ENCODE measurements around the gene SLCO2A1. TPM values are rescaled to one million over a fixed set of nuclear protein-coding genes. Genes with fewer than 3 reads are reported as not detected.

The SLCO2A1 gene
- total RNA-seq, 2 donors from 2014 or later: 26.3 to 34.8 TPM

DNA sequence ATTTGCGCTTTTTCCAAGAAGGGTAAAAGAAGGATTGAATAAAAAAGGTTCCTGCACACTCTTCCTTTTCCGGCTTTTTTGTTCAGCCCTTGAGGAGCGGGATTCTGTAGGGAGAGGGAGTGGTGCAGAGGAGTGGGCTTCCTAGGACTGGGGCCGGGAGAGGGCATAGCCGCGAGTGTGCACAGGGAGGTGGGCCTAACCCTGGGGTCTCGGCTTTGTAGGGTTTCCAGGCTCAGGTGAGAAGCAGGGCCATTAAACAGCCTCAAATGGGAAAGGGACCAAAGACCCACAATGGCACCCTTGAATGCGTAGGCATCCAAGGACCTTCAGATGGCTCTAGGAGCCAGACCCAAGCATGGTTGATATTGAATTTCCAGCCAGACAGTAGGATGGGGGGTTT is 98.6 kb downstream of the SLCO2A1 start:
- Histone ChIP-seq H3K27me3 (no peaks in the 10 kb centered on the region), H3K9me3 (no peaks in the 10 kb centered on the region), H3K9ac (ENCODE audit: low read depth in 2 of 2, low read length in 2 of 2) (no peak overlapping the region), H3K4me3 (no peak overlapping the region), H3K27ac (no peak overlapping the region), H3K36me3 (no peaks in the 10 kb centered on the region), H3K4me1 (peaks cover 6% of the 10 kb centered on the region)
- no peak for DNase-seq
- intact Hi-C loops (cut with DNase I): loop anchor here (2.0 to 5.0 kb wide), 2 partner anchors 130 to 281 kb away; no protein-coding TSS in a partner anchor
- TF ChIP-seq, protein P1, sequence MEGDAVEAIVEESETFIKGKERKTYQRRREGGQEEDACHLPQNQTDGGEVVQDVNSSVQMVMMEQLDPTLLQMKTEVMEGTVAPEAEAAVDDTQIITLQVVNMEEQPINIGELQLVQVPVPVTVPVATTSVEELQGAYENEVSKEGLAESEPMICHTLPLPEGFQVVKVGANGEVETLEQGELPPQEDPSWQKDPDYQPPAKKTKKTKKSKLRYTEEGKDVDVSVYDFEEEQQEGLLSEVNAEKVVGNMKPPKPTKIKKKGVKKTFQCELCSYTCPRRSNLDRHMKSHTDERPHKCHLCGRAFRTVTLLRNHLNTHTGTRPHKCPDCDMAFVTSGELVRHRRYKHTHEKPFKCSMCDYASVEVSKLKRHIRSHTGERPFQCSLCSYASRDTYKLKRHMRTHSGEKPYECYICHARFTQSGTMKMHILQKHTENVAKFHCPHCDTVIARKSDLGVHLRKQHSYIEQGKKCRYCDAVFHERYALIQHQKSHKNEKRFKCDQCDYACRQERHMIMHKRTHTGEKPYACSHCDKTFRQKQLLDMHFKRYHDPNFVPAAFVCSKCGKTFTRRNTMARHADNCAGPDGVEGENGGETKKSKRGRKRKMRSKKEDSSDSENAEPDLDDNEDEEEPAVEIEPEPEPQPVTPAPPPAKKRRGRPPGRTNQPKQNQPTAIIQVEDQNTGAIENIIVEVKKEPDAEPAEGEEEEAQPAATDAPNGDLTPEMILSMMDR (IDR thresholded peaks at IDR 0.05): no peak

DNA sequence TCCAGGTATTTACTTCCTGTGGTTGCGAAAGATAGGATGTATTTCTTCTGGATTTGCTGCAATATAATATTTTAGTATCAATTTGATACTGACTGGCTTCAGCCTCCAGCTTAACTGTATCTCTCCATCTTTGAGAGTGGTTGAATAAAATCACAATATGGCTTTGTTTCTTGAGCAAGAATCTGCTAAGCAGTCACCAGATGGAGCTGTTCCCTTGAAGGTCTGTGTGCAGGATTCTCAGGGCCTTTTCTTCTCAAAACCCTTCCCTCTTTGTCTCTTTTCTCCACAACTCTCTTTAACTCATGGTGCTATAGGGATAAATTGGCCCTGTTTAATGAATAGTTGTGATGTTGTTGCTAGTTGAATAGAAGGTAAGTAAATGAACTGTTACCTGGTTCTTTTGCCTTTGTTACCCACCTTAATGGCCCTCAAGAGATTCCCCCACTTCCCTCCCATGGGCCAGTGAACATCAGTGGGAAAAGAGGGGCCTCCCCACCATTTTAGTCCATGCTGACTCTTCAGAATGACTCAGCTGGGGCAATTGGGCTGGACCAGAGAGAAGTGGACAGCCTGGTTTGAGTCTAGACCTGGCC is 99.3 kb downstream of the SLCO2A1 start:
- H3K9me3 ChIP-seq: no peaks in the 10 kb centered on the region
- H3K4me1 ChIP-seq: peaks cover 6% of the 10 kb centered on the region
- no peaks in the 10 kb centered on the region for H3K36me3 ChIP-seq
- H3K9ac ChIP-seq (ENCODE audit: low read depth in 2 of 2, low read length in 2 of 2): no peak overlapping the region
- H3K4me3 ChIP-seq: no peak overlapping the region
- TF ChIP-seq, protein P1 (IDR thresholded peaks at IDR 0.05): peak; percentile 34
- intact Hi-C loops (cut with DNase I): loop anchor here (2.0 to 5.0 kb wide), 2 partner anchors 130 to 282 kb away; no protein-coding TSS in a partner anchor
- DNase-seq: peak; percentile 30
- H3K27ac ChIP-seq: no peak overlapping the region
- no peaks in the 10 kb centered on the region for H3K27me3 ChIP-seq

DNA sequence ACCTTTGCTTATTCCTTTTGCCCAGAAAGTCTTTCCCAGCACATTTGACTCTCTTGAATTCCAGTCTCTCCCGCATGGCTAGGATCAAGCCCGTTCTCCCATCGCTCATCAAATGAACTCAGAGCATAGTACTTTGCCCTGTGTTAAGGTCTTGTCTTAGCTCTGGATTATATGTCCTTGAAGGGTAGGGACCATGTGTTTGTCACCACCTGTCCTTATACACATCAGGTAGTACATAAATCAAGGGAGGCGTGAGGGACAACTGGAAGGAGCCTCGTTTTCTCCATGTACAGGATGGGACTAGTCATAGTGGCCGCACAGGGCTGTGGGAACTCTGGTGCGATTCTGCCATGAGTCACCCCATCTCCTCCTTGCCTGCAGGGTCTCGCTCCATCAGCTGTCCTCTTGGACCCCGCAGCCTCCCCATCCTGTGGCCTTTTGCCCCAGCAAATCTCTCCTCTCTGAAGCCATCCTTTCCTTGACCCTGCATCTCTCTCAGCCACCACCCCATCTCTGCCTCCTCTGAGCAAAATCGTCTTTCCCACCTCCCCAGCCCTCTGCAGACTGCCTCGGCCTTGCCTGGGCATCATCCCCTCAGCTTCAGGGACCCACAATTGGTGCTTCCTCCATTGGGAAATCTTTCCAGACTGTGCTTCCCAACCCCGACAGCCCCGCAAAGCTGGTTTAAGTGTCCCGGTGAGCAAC is 100.7 kb downstream of the SLCO2A1 start:
- H3K27me3 ChIP-seq: no peaks in the 10 kb centered on the region
- no peaks in the 10 kb centered on the region for H3K36me3 ChIP-seq
- DNase-seq: peak; percentile 12
- no peaks in the 10 kb centered on the region for H3K4me1 ChIP-seq
- H3K4me3 ChIP-seq: no peak overlapping the region
- TF ChIP-seq, protein P1 (IDR thresholded peaks at IDR 0.05): no peak
- no peaks in the 10 kb centered on the region for H3K9me3 ChIP-seq
- no peak overlapping the region for H3K27ac ChIP-seq
- H3K9ac ChIP-seq (ENCODE audit: low read depth in 2 of 2, low read length in 2 of 2): no peak overlapping the region
- intact Hi-C loops (cut with DNase I): loop anchor here (2.0 to 10.0 kb wide), 3 partner anchors 110 to 1204 kb away; partner anchors contain the start of genes NPHP3 and TOPBP1

DNA sequence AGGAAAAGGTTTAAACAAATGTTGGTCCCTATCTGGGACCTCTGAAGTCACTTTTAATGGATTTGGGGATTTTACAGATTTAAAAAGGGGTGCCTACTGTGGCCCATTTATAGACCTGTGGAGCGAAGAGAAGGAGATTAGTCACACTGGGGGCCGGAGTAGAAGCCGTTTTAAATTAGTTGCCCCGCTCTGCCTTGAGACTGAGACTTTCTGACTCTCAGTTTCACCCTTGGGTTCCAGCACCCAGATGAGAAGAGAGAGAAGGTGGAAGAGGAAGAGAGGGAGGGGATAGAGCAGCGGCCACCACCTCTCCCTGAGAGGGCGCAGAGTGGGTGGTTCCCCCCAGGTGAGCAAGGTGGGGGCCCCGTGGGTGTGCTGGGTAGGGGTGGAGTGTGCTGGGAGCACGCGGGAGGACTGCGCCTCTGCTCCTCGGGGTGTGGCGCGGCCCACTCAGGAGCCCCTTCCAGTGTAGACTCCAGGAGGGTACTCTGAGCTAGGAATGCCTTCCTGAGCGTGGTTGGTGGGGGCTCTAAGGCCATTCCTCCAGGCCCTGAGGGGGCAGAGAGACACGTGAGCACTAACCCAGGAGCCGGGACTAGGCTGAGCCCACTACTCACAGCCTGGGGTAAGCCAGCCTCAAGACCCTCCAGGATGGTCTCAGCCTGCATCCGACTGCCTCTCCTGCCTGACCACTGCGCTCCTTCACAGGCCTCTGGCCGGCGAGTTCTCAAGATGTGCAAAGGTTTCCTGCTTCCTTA is 101.4 kb downstream of the SLCO2A1 start:
- Histone ChIP-seq H3K27me3 (no peaks in the 10 kb centered on the region), H3K27ac (no peak overlapping the region), H3K36me3 (no peaks in the 10 kb centered on the region), H3K4me3 (no peak overlapping the region), H3K9me3 (no peaks in the 10 kb centered on the region), H3K9ac (ENCODE audit: low read depth in 2 of 2, low read length in 2 of 2) (peak overlapping the region in 1 of 2 donors; percentile 47), H3K4me1 (no peaks in the 10 kb centered on the region)
- TF ChIP-seq, protein P1 (IDR thresholded peaks at IDR 0.05): no peak
- DNase-seq: peak; percentile 14
- intact Hi-C loops (cut with DNase I): loop anchor here (2.0 to 10.0 kb wide), 3 partner anchors 110 to 1204 kb away; partner anchors contain the start of genes NPHP3 and TOPBP1

DNA sequence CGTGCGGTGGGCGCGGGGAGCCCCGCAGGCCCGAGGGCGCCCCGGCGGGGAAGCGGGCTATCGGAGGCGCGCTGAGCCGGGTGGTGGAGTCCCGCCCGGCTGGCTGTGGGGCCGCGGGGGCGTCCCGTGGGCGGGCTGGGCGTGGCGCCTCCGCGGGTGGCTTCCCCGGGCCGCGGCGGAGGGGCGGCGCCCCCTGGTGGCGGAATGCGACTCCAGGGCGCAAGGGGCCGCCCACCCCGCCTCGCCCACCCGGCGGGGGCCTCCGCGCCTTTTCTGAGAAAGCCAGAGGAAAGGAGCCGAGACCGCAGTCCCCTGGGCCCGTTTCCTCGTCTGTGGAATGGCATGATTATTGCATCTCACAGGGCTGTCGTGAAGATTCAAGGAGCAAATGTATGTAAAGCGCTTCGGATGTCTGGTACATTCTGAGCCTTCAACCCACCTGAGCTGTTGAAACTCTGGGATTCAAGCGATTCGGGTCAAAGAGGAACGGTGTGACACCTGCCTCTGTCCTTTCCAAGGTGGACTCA is 102.1 kb downstream of the SLCO2A1 start:
- Histone ChIP-seq H3K36me3 (no peaks in the 10 kb centered on the region), H3K27me3 (no peaks in the 10 kb centered on the region), H3K4me1 (no peaks in the 10 kb centered on the region), H3K27ac (no peak overlapping the region), H3K9ac (ENCODE audit: low read depth in 2 of 2, low read length in 2 of 2) (peak overlapping the region in 1 of 2 donors; percentile 47), H3K9me3 (no peaks in the 10 kb centered on the region), H3K4me3 (peak overlapping the region; percentile 22)
- intact Hi-C loops (cut with DNase I): loop anchor here (2.0 to 10.0 kb wide), 3 partner anchors 109 to 1203 kb away; partner anchors contain the start of genes NPHP3 and TOPBP1
- TF ChIP-seq, protein P1 (IDR thresholded peaks at IDR 0.05): peak; percentile 68
- peak; percentile 56 for DNase-seq

Data from colonic mucosa (tissue), 4 donors.